Sigmoid colon (tissue), 7 donors: ENCODE results near the gene NT5DC3. TPM values are rescaled to one million over a fixed set of nuclear protein-coding genes. Genes with fewer than 3 reads are reported as not detected.

ENCODE experiments used
- DNase-seq: peaks from one replicate; pipeline ENCODE4 v3.0.0-alpha.2; 2019
- H3K27ac ChIP-seq, 4 donors: fragments of 200-600 bp; sonication (generic); one replicate each; pipeline ENCODE4 v1.5.1; 2016 to 2019; ENCODE audit warnings: mild to moderate bottlenecking in 1 of 4
- H3K27me3 ChIP-seq, 3 donors: fragments of 200-600 bp; sonication (generic); one replicate each; pipeline ENCODE4 v1.5.1; 2019; ENCODE audit warnings: mild to moderate bottlenecking in 1 of 3
- H3K36me3 ChIP-seq, 4 donors: fragments of 200-600 bp; sonication (generic); one replicate each; pipeline ENCODE4 v1.5.1; 2016 to 2019
- H3K4me1 ChIP-seq, 4 donors: fragments of 200-600 bp; sonication (generic); one replicate each; pipeline ENCODE4 v1.5.1; 2017 to 2019
- H3K4me3 ChIP-seq, 4 donors: fragments of 200-600 bp; sonication (generic); one replicate each; pipeline ENCODE4 v1.5.1; 2017 to 2019; ENCODE audit warnings: mild to moderate bottlenecking in 2 of 4, moderate library complexity in 1 of 4
- H3K9me3 ChIP-seq, 4 donors: fragments of 200-600 bp in 3 of 4; sonication (generic) in 3 of 4; one replicate each; pipeline versions ENCODE4 v1.5.1 to v1.6.1; 2013 to 2019
- CTCF ChIP-seq, 4 experiments: fragments of 450-650 bp in 3 of 4; fragments of 200-600 bp in 1 of 4; IDR thresholded peaks; one replicate each; pipeline ENCODE4 v1.5.1; 2016 to 2019; ENCODE audit warnings: antibody characterized with exemption in 4 of 4, mild to moderate bottlenecking in 3 of 4, moderate library complexity in 2 of 4
- EP300 ChIP-seq, 4 donors: sonication (generic); formaldehyde crosslinking; IDR thresholded peaks; one replicate each; pipeline ENCODE4 v1.6.1; 2017; ENCODE audit warnings: antibody characterized with exemption in 4 of 4
- POLR2A ChIP-seq, 2 donors: fragments of 450-650 bp; IDR thresholded peaks; one replicate each; pipeline ENCODE4 v1.6.1; 2016; ENCODE audit warnings: antibody characterized with exemption in 2 of 2, mild to moderate bottlenecking in 2 of 2, moderate library complexity in 2 of 2
- POLR2AphosphoS5 ChIP-seq, 4 donors: sonication (generic); formaldehyde crosslinking; IDR thresholded peaks; one replicate each; pipeline ENCODE4 v1.6.1; 2017; ENCODE audit warnings: antibody characterized with exemption in 4 of 4
- WGBS, 2 donors: extraction: QIAGEN DNeasy Blood & Tissue Kit; methylation state at CpG; one replicate each; pipeline ENCODE4 v1.1.7; 2013; 5-methylcytosine and 5-hydroxymethylcytosine counted together
- intact Hi-C: fragments of 100-400 bp; cut with DNase I; formaldehyde crosslinking; loops from one replicate; pipeline ENCODE4 v1.15.1; 2023
- polyA plus RNA-seq, 3 donors: library from polyadenylated mRNA; stranded (reverse); fragments of 200-250 nt; gene quantifications; one replicate each; pipeline ENCODE4 v1.2.3, GENCODE V29; 2013
- total RNA-seq, 4 donors: library from RNA; depleted of rRNA; stranded (reverse); fragments of >200 nt; gene quantifications; one replicate each; pipeline ENCODE4 v1.1.0, GENCODE V29; 2016
- donor health status: healthy with polysubstance abuse.
- donor health status: Bipolar disorder and iron deficiency.
- donor health status: healthy.

NT5DC3 gene
- total and polyA plus RNA-seq, 7 donors = 0.23 to 346 (median 179) TPM

- 88 to 92% methylated on average over 2 of the region's 2 CpGs for WGBS, 2 donors
- no peak overlapping the region for H3K4me3 ChIP-seq
Observed at GRCh38 chr12:103819312-103819711, 21.7 kb downstream of the NT5DC3 start.

DNA sequence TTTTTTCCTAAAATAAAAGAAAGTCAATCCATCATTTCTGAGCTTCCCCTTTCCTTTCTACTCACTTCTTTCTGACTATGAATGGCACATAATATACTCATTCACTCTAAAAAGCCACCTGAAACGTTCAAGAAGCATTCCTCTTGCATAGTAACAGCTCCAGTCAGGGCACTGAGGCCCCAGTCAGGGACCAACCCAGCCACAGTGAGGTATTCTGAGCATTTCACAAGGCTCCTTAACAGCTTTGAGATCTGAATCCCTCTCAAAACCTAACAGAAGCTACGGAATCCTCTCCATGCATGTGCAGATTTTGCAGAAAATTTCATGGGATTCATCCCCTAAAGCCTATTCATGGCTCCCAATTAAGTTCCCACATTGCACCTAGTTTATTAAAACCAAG, 23.2 kb downstream of the NT5DC3 start:
- no peak overlapping the region for H3K4me3 ChIP-seq
- DNase-seq = no peak
- H3K4me1 ChIP-seq = peaks cover 0 to 98% (median 89%) of the 10 kb centered on the region in 4 donors
- WGBS, 2 donors = 79 to 81% methylated on average over 2 of the region's 2 CpGs
- H3K27me3 ChIP-seq = no peaks in the 10 kb centered on the region
- H3K36me3 ChIP-seq = peaks cover 7 to 58% (median 29%) of the 10 kb centered on the region in 4 donors
- H3K27ac ChIP-seq = peak overlapping the region in 3 of 4 donors; percentile 24 to 99 (median 96)
- intact Hi-C loops = no loop called here
- TF ChIP-seq POLR2AphosphoS5 (IDR thresholded peaks at IDR 0.05) = peak in 3 of 4 donors; percentile 1 to 14 (median 5)
- TF ChIP-seq POLR2A (IDR thresholded peaks at IDR 0.05) = no peak
- TF ChIP-seq EP300 (IDR thresholded peaks at IDR 0.05) = no peak
- no peaks in the 10 kb centered on the region for H3K9me3 ChIP-seq

More at GRCh38 chr12:103819312-103819711, 21.7 kb downstream of the NT5DC3 start:
- TF ChIP-seq POLR2AphosphoS5 (IDR thresholded peaks at IDR 0.05) (peak in 3 of 4 donors; percentile 32 to 43 (median 33)), EP300 (IDR thresholded peaks at IDR 0.05) (no peak)
- no peaks in the 10 kb centered on the region for H3K27me3 ChIP-seq
- peaks cover 0 to 99% (median 82%) of the 10 kb centered on the region in 4 donors for H3K4me1 ChIP-seq
- DNase-seq = peak; percentile 22
- H3K36me3 ChIP-seq = peaks cover 0 to 43% (median 15%) of the 10 kb centered on the region in 4 donors
- H3K9me3 ChIP-seq = no peaks in the 10 kb centered on the region
- H3K27ac ChIP-seq = peak overlapping the region in 3 of 4 donors; percentile 56 to 99 (median 96)
- intact Hi-C loops = no loop called here

- H3K4me1 ChIP-seq = peaks cover 0 to 98% (median 93%) of the 10 kb centered on the region in 4 donors
- intact Hi-C loops = no loop called here
- WGBS, 2 donors = 94 to 97% methylated on average over 1 of the region's 1 CpG
- no peaks in the 10 kb centered on the region for H3K27me3 ChIP-seq
- H3K4me3 ChIP-seq = no peak overlapping the region
- H3K9me3 ChIP-seq = no peaks in the 10 kb centered on the region
- peaks cover 14 to 68% (median 35%) of the 10 kb centered on the region in 4 donors for H3K36me3 ChIP-seq
- TF ChIP-seq POLR2A (IDR thresholded peaks at IDR 0.05) (no peak), CTCF (IDR thresholded peaks at IDR 0.05) (no peak), POLR2AphosphoS5 (IDR thresholded peaks at IDR 0.05) (no peak), EP300 (IDR thresholded peaks at IDR 0.05) (no peak)
- H3K27ac ChIP-seq = peak overlapping the region in 2 of 4 donors; percentile 96 to 99
- no peak for DNase-seq
Observed at GRCh38 chr12:103816663-103817062, 24.4 kb downstream of the NT5DC3 start.

GRCh38 chr12:103814436-103814835, 26.6 kb downstream of the NT5DC3 start:
- TF ChIP-seq POLR2AphosphoS5 (IDR thresholded peaks at IDR 0.05) = no peak
- TF ChIP-seq CTCF (IDR thresholded peaks at IDR 0.05) = no peak
- no peak for TF ChIP-seq POLR2A (IDR thresholded peaks at IDR 0.05)
- TF ChIP-seq EP300 (IDR thresholded peaks at IDR 0.05) = no peak
- H3K9me3 ChIP-seq = no peaks in the 10 kb centered on the region
- H3K27me3 ChIP-seq = no peaks in the 10 kb centered on the region
- peak overlapping the region in 3 of 4 donors; percentile 2 to 99 (median 39) for H3K27ac ChIP-seq
- no peak for DNase-seq
- H3K4me1 ChIP-seq = peaks cover 0 to 98% (median 93%) of the 10 kb centered on the region in 4 donors
- intact Hi-C loops = no loop called here
- no peak overlapping the region for H3K4me3 ChIP-seq
- 87 to 93% methylated on average over 3 of the region's 3 CpGs for WGBS, 2 donors
- peaks cover 24 to 70% (median 45%) of the 10 kb centered on the region in 4 donors for H3K36me3 ChIP-seq

DNA sequence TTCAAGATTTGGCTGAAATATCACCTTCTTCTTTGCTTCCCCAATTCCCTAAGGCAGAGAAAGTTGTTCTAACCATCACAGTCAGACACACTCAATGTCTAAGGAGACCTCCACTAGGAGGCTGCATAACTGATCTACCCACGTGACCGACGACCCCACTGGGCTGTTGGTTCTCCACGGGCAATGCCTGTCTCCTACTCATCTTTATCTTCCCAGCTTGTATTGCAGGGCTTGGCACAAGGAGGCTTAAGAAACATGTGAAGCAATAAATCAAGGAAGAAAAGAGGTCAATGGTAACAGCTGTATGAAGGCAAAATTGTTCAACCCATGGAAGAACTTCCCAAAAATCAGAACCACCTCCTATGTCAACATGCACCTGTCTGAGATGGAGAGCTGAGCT, 27.1 kb downstream of the NT5DC3 start:
- H3K36me3 ChIP-seq = peaks cover 24 to 70% (median 45%) of the 10 kb centered on the region in 4 donors
- H3K4me3 ChIP-seq = no peak overlapping the region
- H3K27ac ChIP-seq = peak overlapping the region in 3 of 4 donors; percentile 2 to 99 (median 39)
- intact Hi-C loops = no loop called here
- 80 to 90% methylated on average over 4 of the region's 4 CpGs for WGBS, 2 donors
- H3K4me1 ChIP-seq = peaks cover 0 to 98% (median 93%) of the 10 kb centered on the region in 4 donors
- peak in 2 of 4 donors; percentile 24 to 27 for TF ChIP-seq POLR2AphosphoS5 (IDR thresholded peaks at IDR 0.05)
- no peak for TF ChIP-seq EP300 (IDR thresholded peaks at IDR 0.05)
- H3K27me3 ChIP-seq = no peaks in the 10 kb centered on the region
- DNase-seq = peak; percentile 46
- no peaks in the 10 kb centered on the region for H3K9me3 ChIP-seq

DNA sequence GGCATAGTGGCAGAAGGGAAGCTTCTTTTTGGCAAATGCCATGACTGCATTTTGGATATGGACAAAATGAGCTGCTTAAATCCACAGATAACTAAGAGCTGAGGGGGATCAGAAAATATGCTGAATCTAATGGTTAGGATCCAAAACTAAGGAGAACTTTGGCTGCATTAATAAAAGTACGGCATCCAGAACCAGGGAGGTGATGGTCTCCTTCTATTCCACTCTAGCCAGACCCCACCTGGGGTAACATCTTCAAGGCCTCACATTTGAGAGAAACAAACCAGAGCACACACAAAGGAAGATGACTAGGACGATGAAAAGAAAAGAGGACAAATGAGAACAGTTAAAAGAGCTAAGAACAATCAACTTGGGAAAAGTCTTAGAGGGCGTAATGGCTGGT, 27.6 kb downstream of the NT5DC3 start:
- DNase-seq = no peak
- Histone ChIP-seq H3K4me1 (peaks cover 0 to 98% (median 93%) of the 10 kb centered on the region in 4 donors), H3K9me3 (no peaks in the 10 kb centered on the region), H3K36me3 (peaks cover 24 to 71% (median 46%) of the 10 kb centered on the region in 4 donors), H3K27me3 (no peaks in the 10 kb centered on the region), H3K27ac (peak overlapping the region in 3 of 4 donors; percentile 1 to 99 (median 39)), H3K4me3 (no peak overlapping the region)
- peak in 1 of 4 donors; percentile 13 for TF ChIP-seq POLR2AphosphoS5 (IDR thresholded peaks at IDR 0.05)
- TF ChIP-seq CTCF (IDR thresholded peaks at IDR 0.05) = no peak
- TF ChIP-seq EP300 (IDR thresholded peaks at IDR 0.05) = no peak
- no peak for TF ChIP-seq POLR2A (IDR thresholded peaks at IDR 0.05)
- WGBS, 2 donors = 95% methylated on average over 3 of the region's 3 CpGs
- intact Hi-C loops = no loop called here
